Kidney epithelial cell (primary cell): Measurements from ENCODE around the gene ALPL. TPM values are rescaled to one million over a fixed set of nuclear protein-coding genes. Genes with fewer than 3 reads are reported as not detected.

ENCODE experiments used
- DNase-seq: peaks from one replicate; pipeline ENCODE4 v3.0.0-alpha.2; 2010; ENCODE audit warnings: low read depth
- H3K27me3 ChIP-seq: 2 replicates; pipeline ENCODE4 v1.6.0; 2011; ENCODE audit warnings: low read length; ENCODE audit not compliant: control insufficient read depth, insufficient read depth
- H3K36me3 ChIP-seq: 2 replicates; pipeline ENCODE4 v1.5.1; 2011; ENCODE audit warnings: low read length; ENCODE audit not compliant: control insufficient read depth, insufficient read depth
- H3K4me3 ChIP-seq: 2 replicates; pipeline ENCODE4 v1.5.1; 2011; ENCODE audit warnings: low read depth, mild to moderate bottlenecking, control low read depth, low read length
- total RNA-seq: library from RNA; depleted of rRNA; stranded (reverse); fragments of >200 nt; gene quantifications from 2 replicates; pipeline ENCODE4 v1.2.3, GENCODE V29; 2015
- TF ChIP-seq, protein P1 (sequence below): IDR thresholded peaks from 2 replicates; pipeline ENCODE4 v1.5.1; 2011; ENCODE audit warnings: mild to moderate bottlenecking, moderate library complexity, low read length, control low read depth, inconsistent platforms; ENCODE audit not compliant: insufficient read depth, poor library complexity, severe bottlenecking

The ALPL gene
- total RNA-seq, 1 donor from 2014 or later: 5.1 TPM

DNA sequence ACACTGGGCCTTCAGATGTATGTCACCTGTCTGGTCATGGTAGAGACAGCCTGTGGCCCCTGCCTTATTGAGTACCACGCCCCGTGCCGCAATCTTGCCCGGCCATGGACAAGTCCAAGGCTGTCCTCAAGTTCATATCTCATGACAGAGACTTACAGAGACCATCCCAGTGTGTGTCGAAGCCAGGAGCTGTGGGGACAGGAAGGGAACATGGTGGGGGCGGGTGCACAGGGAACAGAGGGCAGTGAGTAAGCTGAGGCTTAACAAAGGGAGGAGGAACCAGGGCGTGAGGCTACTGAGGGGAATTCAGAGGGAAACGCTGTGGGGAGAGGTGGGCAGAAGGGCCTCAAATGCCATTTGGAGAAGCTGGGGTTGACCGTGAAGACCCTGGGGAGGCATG lies 75.8 kb downstream of the ALPL start:
- Histone ChIP-seq H3K4me3 (no peak overlapping the region), H3K27me3 (no peaks in the 10 kb centered on the region), H3K36me3 (no peaks in the 10 kb centered on the region)
- no peak for DNase-seq
- TF ChIP-seq, protein P1, sequence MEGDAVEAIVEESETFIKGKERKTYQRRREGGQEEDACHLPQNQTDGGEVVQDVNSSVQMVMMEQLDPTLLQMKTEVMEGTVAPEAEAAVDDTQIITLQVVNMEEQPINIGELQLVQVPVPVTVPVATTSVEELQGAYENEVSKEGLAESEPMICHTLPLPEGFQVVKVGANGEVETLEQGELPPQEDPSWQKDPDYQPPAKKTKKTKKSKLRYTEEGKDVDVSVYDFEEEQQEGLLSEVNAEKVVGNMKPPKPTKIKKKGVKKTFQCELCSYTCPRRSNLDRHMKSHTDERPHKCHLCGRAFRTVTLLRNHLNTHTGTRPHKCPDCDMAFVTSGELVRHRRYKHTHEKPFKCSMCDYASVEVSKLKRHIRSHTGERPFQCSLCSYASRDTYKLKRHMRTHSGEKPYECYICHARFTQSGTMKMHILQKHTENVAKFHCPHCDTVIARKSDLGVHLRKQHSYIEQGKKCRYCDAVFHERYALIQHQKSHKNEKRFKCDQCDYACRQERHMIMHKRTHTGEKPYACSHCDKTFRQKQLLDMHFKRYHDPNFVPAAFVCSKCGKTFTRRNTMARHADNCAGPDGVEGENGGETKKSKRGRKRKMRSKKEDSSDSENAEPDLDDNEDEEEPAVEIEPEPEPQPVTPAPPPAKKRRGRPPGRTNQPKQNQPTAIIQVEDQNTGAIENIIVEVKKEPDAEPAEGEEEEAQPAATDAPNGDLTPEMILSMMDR: no peak

DNA sequence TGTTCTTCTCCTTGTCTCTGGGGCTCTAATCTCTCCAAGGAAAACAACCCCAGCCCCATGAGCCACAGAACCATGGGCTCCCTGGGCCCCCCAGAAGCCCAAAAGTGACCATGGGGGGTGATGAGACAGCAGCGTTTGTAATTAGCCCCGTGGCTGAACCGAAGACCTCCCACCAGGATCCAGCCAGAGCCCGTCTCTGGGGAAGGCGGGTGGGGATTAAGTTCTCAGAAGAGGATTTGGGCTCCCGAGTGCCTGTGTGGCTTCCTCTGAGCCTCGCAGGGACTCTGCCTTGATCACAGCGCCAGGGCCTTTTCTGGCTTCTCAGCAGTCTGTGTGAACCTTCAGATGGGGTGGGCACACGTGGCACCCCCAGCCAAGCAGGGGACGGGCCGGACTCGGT lies 77.0 kb downstream of the ALPL start:
- H3K27me3 ChIP-seq: no peaks in the 10 kb centered on the region
- no peak overlapping the region for H3K4me3 ChIP-seq
- TF ChIP-seq, protein P1: no peak
- no peak for DNase-seq
- no peaks in the 10 kb centered on the region for H3K36me3 ChIP-seq

DNA sequence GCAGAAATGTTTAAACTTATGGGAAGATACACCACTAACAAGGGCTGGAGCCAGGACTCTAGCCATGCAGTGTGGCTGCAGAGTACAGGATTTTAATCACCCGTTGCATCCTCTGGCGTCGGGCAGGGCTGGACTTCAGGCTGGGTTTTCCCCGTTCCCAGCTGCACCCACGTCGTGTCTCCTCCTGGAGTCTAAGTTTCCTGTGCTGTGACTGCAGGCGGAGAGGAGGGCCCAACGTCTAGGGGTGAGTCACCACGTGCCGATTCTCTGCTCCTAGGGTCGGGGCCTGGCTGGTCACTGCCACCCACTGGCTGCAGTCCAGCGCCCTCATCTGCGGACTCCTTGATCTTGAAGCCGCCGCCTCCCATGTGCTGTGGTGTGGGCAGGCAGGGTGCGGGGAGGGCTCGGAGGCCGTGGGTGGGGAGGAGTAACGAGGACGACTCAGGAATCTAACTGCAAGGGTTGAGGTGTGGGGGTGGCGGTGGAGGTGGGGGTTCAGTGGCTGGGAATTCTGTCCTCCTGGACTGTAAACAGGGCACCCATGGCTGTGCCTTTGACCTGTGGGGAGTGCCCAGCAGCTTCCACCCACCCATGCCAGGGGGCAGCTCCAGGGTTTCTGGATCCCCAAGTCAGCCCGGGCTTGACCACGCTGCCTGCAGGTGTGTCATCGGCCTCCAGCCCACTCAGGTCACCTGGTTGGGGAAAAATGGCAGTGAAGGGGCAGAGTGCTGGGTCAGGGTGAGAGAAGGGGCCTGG lies 77.8 kb downstream of the ALPL start:
- no peaks in the 10 kb centered on the region for H3K36me3 ChIP-seq
- no peaks in the 10 kb centered on the region for H3K27me3 ChIP-seq
- peak; percentile 91 for DNase-seq
- H3K4me3 ChIP-seq: no peak overlapping the region
- TF ChIP-seq, protein P1: peak; percentile 29

DNA sequence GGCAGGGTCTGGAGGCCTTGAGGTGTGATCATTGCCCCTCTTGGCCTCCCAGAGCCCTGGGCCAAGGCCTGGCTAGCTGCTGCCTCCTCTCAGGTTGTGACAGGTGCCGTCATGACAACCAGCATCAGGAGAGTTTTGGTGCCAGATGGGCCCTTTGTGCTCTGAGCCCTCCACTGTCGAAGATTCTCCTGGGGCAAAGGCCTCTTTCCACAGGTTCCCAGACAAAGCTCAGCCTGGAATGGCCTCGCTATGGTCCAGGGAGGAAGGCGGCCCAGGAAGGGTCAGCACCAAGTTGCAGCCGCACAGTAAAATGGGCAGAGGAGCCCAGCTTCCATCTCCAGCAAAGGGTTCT lies 78.4 kb downstream of the ALPL start:
- DNase-seq: no peak
- Histone ChIP-seq H3K27me3 (no peaks in the 10 kb centered on the region), H3K4me3 (no peak overlapping the region), H3K36me3 (no peaks in the 10 kb centered on the region)
- TF ChIP-seq, protein P1: no peak

DNA sequence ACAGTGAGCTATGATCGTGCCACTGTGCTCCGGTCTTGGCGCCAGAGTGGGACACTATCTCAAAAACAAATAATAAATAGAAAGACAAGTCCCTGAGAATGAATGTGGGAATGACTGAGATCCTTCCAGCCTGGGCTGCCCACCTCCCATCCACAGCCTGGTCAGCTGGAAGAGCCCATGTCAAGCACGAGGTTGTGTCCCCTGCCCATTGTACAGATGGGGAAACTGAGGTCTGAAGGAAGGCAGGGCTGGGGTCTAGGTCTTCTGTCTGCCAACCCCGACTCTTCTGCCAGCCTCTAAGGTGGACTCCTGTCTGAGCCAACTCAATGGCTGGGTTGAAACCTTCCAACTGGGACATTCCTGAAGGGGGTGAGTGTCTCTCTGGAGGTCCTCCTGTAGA lies 80.4 kb downstream of the ALPL start:
- no peaks in the 10 kb centered on the region for H3K36me3 ChIP-seq
- H3K27me3 ChIP-seq: no peaks in the 10 kb centered on the region
- TF ChIP-seq, protein P1: no peak
- H3K4me3 ChIP-seq: no peak overlapping the region
- DNase-seq: no peak
